ENCODE results near the gene ANOS1.

ANOS1 gene

GRCh38 chrX:8653956-8654355, 78.0 kb downstream of the ANOS1 start:
- Histone ChIP-seq H3K27me3 (ENCODE audit: insufficient read depth, poor library complexity, severe bottlenecking) (no peaks in the 10 kb centered on the region), H3K4me3 (replicated peaks; ENCODE audit: insufficient read depth, low read length) (no peak overlapping the region), H3K27ac (replicated peaks) (no peak overlapping the region)
- DNase-seq (ENCODE audit: low read depth in 1 of 2, low spot score in 1 of 2) = no peak
- TF ChIP-seq SPI1 (IDR thresholded peaks at IDR 0.05; ENCODE audit: borderline replicate concordance, low read depth) (no peak), GABPA (IDR thresholded peaks at IDR 0.05; ENCODE audit: low read depth) (no peak), POLR2AphosphoS5 (IDR thresholded peaks at IDR 0.05; ENCODE audit: low read depth) (no peak)
- TF ChIP-seq, protein P1, sequence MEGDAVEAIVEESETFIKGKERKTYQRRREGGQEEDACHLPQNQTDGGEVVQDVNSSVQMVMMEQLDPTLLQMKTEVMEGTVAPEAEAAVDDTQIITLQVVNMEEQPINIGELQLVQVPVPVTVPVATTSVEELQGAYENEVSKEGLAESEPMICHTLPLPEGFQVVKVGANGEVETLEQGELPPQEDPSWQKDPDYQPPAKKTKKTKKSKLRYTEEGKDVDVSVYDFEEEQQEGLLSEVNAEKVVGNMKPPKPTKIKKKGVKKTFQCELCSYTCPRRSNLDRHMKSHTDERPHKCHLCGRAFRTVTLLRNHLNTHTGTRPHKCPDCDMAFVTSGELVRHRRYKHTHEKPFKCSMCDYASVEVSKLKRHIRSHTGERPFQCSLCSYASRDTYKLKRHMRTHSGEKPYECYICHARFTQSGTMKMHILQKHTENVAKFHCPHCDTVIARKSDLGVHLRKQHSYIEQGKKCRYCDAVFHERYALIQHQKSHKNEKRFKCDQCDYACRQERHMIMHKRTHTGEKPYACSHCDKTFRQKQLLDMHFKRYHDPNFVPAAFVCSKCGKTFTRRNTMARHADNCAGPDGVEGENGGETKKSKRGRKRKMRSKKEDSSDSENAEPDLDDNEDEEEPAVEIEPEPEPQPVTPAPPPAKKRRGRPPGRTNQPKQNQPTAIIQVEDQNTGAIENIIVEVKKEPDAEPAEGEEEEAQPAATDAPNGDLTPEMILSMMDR (IDR thresholded peaks at IDR 0.05; ENCODE audit: insufficient read depth, low read length) = no peak
- TF ChIP-seq, protein P2, sequence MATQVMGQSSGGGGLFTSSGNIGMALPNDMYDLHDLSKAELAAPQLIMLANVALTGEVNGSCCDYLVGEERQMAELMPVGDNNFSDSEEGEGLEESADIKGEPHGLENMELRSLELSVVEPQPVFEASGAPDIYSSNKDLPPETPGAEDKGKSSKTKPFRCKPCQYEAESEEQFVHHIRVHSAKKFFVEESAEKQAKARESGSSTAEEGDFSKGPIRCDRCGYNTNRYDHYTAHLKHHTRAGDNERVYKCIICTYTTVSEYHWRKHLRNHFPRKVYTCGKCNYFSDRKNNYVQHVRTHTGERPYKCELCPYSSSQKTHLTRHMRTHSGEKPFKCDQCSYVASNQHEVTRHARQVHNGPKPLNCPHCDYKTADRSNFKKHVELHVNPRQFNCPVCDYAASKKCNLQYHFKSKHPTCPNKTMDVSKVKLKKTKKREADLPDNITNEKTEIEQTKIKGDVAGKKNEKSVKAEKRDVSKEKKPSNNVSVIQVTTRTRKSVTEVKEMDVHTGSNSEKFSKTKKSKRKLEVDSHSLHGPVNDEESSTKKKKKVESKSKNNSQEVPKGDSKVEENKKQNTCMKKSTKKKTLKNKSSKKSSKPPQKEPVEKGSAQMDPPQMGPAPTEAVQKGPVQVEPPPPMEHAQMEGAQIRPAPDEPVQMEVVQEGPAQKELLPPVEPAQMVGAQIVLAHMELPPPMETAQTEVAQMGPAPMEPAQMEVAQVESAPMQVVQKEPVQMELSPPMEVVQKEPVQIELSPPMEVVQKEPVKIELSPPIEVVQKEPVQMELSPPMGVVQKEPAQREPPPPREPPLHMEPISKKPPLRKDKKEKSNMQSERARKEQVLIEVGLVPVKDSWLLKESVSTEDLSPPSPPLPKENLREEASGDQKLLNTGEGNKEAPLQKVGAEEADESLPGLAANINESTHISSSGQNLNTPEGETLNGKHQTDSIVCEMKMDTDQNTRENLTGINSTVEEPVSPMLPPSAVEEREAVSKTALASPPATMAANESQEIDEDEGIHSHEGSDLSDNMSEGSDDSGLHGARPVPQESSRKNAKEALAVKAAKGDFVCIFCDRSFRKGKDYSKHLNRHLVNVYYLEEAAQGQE (IDR thresholded peaks at IDR 0.05; ENCODE audit: insufficient replicate concordance, low read depth) = no peak

GRCh38 chrX:8649969-8650368, 82.0 kb downstream of the ANOS1 start:
- Histone ChIP-seq H3K27me3 (ENCODE audit: insufficient read depth, poor library complexity, severe bottlenecking) (no peaks in the 10 kb centered on the region), H3K27ac (replicated peaks) (no peak overlapping the region), H3K4me3 (replicated peaks; ENCODE audit: insufficient read depth, low read length) (no peak overlapping the region)
- DNase-seq (ENCODE audit: low read depth in 1 of 2, low spot score in 1 of 2) = no peak
- TF ChIP-seq POLR2AphosphoS5 (IDR thresholded peaks at IDR 0.05; ENCODE audit: low read depth) (no peak), SPI1 (IDR thresholded peaks at IDR 0.05; ENCODE audit: borderline replicate concordance, low read depth) (no peak), GABPA (IDR thresholded peaks at IDR 0.05; ENCODE audit: low read depth) (no peak)
- TF ChIP-seq, protein P2 (IDR thresholded peaks at IDR 0.05; ENCODE audit: insufficient replicate concordance, low read depth) = no peak
- TF ChIP-seq, protein P1 (IDR thresholded peaks at IDR 0.05; ENCODE audit: insufficient read depth, low read length) = no peak

- Histone ChIP-seq H3K4me3 (replicated peaks; ENCODE audit: insufficient read depth, low read length) (no peak overlapping the region), H3K27ac (replicated peaks) (no peak overlapping the region), H3K27me3 (ENCODE audit: insufficient read depth, poor library complexity, severe bottlenecking) (no peaks in the 10 kb centered on the region)
- no peak for DNase-seq (ENCODE audit: low read depth in 1 of 2, low spot score in 1 of 2)
- TF ChIP-seq GABPA (IDR thresholded peaks at IDR 0.05; ENCODE audit: low read depth) (no peak), POLR2AphosphoS5 (IDR thresholded peaks at IDR 0.05; ENCODE audit: low read depth) (no peak), SPI1 (IDR thresholded peaks at IDR 0.05; ENCODE audit: borderline replicate concordance, low read depth) (no peak)
- TF ChIP-seq, protein P1 (IDR thresholded peaks at IDR 0.05; ENCODE audit: insufficient read depth, low read length) = no peak
- TF ChIP-seq, protein P2 (IDR thresholded peaks at IDR 0.05; ENCODE audit: insufficient replicate concordance, low read depth) = no peak
These were observed 84.8 kb downstream of the ANOS1 start for GRCh38 chrX:8647176-8647575.
